ENCODE results near the gene CPB2. TPM values are rescaled to one million over a fixed set of nuclear protein-coding genes. Genes with fewer than 3 reads are reported as not detected.
A peak's percentile ranks its signal among the peaks of the same experiment; 100 is the strongest.

Gene CPB2
- total and polyA plus RNA-seq, 9 of the 15 experiments (the other 6 are each of a cell fraction or from before 2014, with no cell fraction given) = 0.03 to 0.16 (median 0.07) TPM; not detected in 6

GRCh38 chr13:46106839-46107371, 2.1 kb upstream of the CPB2 start:
- Histone ChIP-seq H3K9me1 (ENCODE audit: control insufficient read depth, insufficient read depth, low read length) (no peaks in the 10 kb centered on the region), H2AFZ (ENCODE audit: low read depth, low read length) (peak overlapping the region; percentile 7), H3K79me2 (ENCODE audit: control insufficient read depth, insufficient read depth, low read length) (no peaks in the 10 kb centered on the region), H3K4me3 (no peak overlapping the region), H3K36me3 (ENCODE audit: control insufficient read depth, insufficient read depth, low read length) (no peaks in the 10 kb centered on the region), H4K20me1 (replicated peaks; ENCODE audit: control insufficient read depth, insufficient read depth, low read length) (no peaks in the 10 kb centered on the region), H3K9me3 (replicated peaks; ENCODE audit: control insufficient read depth, insufficient read depth, low read depth, low read length) (no peaks in the 10 kb centered on the region), H3K4me1 (replicated peaks in 1 of 2; ENCODE audit: control insufficient read depth in 2 of 2, insufficient read depth in 2 of 2, low read length in 2 of 2) (no peaks in the 10 kb centered on the region), H3K27ac (ENCODE audit: extremely low read depth, low read depth, low read length) (no peak overlapping the region), H3K9ac (ENCODE audit: insufficient read depth in 1 of 2, low read depth in 2 of 2, low read length in 2 of 2) (no peak overlapping the region), H3K27me3 (ENCODE audit: control insufficient read depth in 2 of 2, insufficient read depth in 2 of 2, low read length in 2 of 2) (no peaks in the 10 kb centered on the region), H3K4me2 (ENCODE audit: insufficient read depth, low read length) (no peak overlapping the region)
- TF ChIP-seq ZBTB17 (CRISPR knock-in tag; IDR thresholded peaks at IDR 0.05) = 0 out of 2 replicates have a peak, but pooled peaks have one; percentile 37
- 0 out of 2 replicates have a peak, but pooled peaks have one; percentile 11 for TF ChIP-seq ATF3 (IDR thresholded peaks at IDR 0.05)
- no peak for TF ChIP-seq ATF3 (CRISPR knock-in tag; conservative IDR thresholded peaks at IDR 0.05)
- no peak for TF ChIP-seq GTF2A2 (tag; IDR thresholded peaks at IDR 0.05)
- TF ChIP-seq FOSL1 (tag; conservative IDR thresholded peaks at IDR 0.05) = peak; percentile 44; the same call in 1 of the 2 replicates
- POLR2A ChIA-PET = interaction anchor here (0.6 to 0.7 kb wide), 2 partner anchors 9 to 113 kb away, joined by 3 read pairs; no protein-coding TSS in a partner anchor
- DNase-seq (ENCODE audit: extremely low read depth in 1 of 4, low spot score in 3 of 4) (no peak), FAIRE-seq (peak; percentile 65), ATAC-seq (no peak)
- intact Hi-C loops (cut with micrococcal nuclease) (no loop called here), in situ Hi-C loops (cut with MboI) (no loop called here)
- no TSS peak for BruUV-seq (replicated peaks)
- CTCF ChIA-PET (ENCODE audit: low intra/inter-chr PET ratio) = interaction anchor here (0.7 kb wide), 1 partner anchor 690 kb away, joined by 3 read pairs; the partner anchor contains the start of gene ESD
- WGBS (ENCODE audit: insufficient coverage, low coverage, missing lambda C conversion rate) = 47% methylated on average over 4 of the region's 4 CpGs
